Measurements from ENCODE around the gene AP3B2.

DNA sequence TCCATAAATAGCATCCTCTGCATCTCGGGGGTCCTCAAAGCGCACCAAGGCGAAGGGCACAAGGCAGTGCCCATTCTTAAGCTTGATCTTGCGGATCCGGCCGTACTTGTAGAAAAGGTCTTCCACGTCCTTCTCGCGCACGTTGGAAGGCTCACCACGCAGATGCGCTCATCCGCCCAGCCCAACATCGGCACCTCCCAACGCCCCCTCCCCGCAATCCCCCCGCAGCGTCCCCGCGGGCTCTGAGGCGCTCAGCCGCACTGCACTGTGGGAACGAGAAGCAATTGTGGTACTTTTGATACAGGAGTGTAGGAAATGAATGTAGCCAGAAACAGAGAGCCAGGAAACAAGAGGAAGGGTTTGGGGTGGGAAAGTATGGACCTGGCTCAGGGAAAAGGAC, 17.5 kb downstream of the AP3B2 start:
- TF ChIP-seq, protein P1, sequence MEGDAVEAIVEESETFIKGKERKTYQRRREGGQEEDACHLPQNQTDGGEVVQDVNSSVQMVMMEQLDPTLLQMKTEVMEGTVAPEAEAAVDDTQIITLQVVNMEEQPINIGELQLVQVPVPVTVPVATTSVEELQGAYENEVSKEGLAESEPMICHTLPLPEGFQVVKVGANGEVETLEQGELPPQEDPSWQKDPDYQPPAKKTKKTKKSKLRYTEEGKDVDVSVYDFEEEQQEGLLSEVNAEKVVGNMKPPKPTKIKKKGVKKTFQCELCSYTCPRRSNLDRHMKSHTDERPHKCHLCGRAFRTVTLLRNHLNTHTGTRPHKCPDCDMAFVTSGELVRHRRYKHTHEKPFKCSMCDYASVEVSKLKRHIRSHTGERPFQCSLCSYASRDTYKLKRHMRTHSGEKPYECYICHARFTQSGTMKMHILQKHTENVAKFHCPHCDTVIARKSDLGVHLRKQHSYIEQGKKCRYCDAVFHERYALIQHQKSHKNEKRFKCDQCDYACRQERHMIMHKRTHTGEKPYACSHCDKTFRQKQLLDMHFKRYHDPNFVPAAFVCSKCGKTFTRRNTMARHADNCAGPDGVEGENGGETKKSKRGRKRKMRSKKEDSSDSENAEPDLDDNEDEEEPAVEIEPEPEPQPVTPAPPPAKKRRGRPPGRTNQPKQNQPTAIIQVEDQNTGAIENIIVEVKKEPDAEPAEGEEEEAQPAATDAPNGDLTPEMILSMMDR (IDR thresholded peaks at IDR 0.05) = no peak
- no peak for TF ChIP-seq POLR2A (IDR thresholded peaks at IDR 0.05)

Measured in transverse colon (tissue), 3 donors.